MCF 10A (cell line): Measurements from ENCODE around the gene CSF2. TPM values are rescaled to one million over a fixed set of nuclear protein-coding genes. Genes with fewer than 3 reads are reported as not detected.

ENCODE experiments used
- BruUV-seq: library from RNA; stranded (reverse); fragments of 400-500 nt; replicated peaks from 2 replicates; lab custom pipeline; 2021; lab: Mats Ljungman, UMichigan
- CTCF ChIA-PET: fragments of 300-600 bp; sonication (Branson Sonifier 250); formaldehyde crosslinking; extraction: SDS; loops from one replicate; lab custom pipeline; 2021; ENCODE audit warnings: antibody characterized with exemption, inconsistent platforms; lab: Yijun Ruan, JAX
- POLR2A ChIA-PET: fragments of 300-600, 350-650 bp; sonication (Branson Sonifier 250); formaldehyde crosslinking; extraction: SDS; loops from one replicate; lab custom pipeline; 2020; ENCODE audit warnings: antibody characterized with exemption, inconsistent platforms; lab: Yijun Ruan, JAX
- DNase-seq: peaks from one replicate; pipeline ENCODE4 v3.0.0-alpha.2; 2018; ENCODE audit not compliant: unreplicated experiment
- H3K27ac Mint-ChIP-seq: one replicate; pipeline ENCODE4 v1.8.0; 2022; ENCODE audit warnings: mild to moderate bottlenecking, low read depth, mixed read lengths; ENCODE audit not compliant: unreplicated experiment
- H3K27me3 Mint-ChIP-seq: one replicate; pipeline ENCODE4 v1.8.0; 2022; ENCODE audit warnings: mixed read lengths; ENCODE audit not compliant: insufficient read depth, unreplicated experiment
- H3K36me3 Mint-ChIP-seq: one replicate; pipeline ENCODE4 v1.8.0; 2022; ENCODE audit warnings: mild to moderate bottlenecking, moderate library complexity, mixed read lengths; ENCODE audit not compliant: insufficient read depth, unreplicated experiment
- H3K4me1 Mint-ChIP-seq: one replicate; pipeline ENCODE4 v1.8.0; 2022; ENCODE audit warnings: mixed read lengths; ENCODE audit not compliant: insufficient read depth, unreplicated experiment
- H3K4me3 Mint-ChIP-seq: one replicate; pipeline ENCODE4 v1.8.0; 2022; ENCODE audit warnings: mild to moderate bottlenecking, moderate library complexity, mixed read lengths; ENCODE audit not compliant: unreplicated experiment
- H3K9me3 Mint-ChIP-seq: one replicate; pipeline ENCODE4 v1.8.0; 2022; ENCODE audit warnings: mixed read lengths; ENCODE audit not compliant: unreplicated experiment
- intact Hi-C: fragments of 100-400 bp; cut with micrococcal nuclease; formaldehyde crosslinking; loops from 2 replicates; pipeline ENCODE4 v1.14.1; 2022
- total RNA-seq: library from RNA; stranded (reverse); gene quantifications from 2 replicates; pipeline ENCODE4 v1.2.3, GENCODE V29; 2022
- TF ChIP-seq, protein P1 (sequence below): fragments of 200-600 bp; IDR thresholded peaks from one replicate; pipeline ENCODE4 v1.8.0; 2022; ENCODE audit warnings: antibody characterized with exemption, mild to moderate bottlenecking; ENCODE audit not compliant: unreplicated experiment

CSF2 gene
- total RNA-seq, 1 experiment from 2014 or later: not detected

DNA sequence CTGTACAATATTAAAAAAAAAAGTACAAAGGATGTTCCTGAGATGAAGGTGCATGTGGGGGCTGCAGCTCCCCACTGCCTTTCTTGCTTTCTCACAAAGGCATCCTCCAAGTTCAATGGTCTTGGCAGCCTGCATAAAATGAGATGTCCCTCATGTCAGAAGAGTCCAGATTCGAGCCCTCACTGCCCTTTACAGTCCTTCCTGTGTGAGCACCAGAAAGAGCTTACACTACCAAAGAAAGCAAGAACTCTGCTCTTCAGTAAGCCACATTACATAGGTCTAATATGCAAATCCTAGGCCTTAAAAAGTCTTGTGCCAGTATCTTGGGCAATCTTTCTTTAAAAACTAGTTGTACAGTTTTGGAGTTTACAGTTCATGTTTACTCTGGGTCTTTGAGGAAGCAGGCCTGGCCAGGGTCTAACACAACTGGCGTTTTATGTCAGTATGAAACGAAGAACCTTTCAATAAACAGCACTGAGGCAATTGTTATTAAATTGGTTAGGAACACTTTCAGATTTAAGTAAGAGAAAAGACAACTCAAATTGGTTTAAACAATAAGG is 36.0 kb downstream of the CSF2 start:
- H3K27me3 Mint-ChIP-seq: no peaks in the 10 kb centered on the region
- no TSS peak for BruUV-seq
- intact Hi-C loops: no loop called here
- TF ChIP-seq, protein P1, sequence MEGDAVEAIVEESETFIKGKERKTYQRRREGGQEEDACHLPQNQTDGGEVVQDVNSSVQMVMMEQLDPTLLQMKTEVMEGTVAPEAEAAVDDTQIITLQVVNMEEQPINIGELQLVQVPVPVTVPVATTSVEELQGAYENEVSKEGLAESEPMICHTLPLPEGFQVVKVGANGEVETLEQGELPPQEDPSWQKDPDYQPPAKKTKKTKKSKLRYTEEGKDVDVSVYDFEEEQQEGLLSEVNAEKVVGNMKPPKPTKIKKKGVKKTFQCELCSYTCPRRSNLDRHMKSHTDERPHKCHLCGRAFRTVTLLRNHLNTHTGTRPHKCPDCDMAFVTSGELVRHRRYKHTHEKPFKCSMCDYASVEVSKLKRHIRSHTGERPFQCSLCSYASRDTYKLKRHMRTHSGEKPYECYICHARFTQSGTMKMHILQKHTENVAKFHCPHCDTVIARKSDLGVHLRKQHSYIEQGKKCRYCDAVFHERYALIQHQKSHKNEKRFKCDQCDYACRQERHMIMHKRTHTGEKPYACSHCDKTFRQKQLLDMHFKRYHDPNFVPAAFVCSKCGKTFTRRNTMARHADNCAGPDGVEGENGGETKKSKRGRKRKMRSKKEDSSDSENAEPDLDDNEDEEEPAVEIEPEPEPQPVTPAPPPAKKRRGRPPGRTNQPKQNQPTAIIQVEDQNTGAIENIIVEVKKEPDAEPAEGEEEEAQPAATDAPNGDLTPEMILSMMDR: no peak
- peaks cover 5% of the 10 kb centered on the region for H3K9me3 Mint-ChIP-seq
- no peaks in the 10 kb centered on the region for H3K36me3 Mint-ChIP-seq
- ChIA-PET POLR2A (no interaction called here), CTCF (interaction anchor here (0.6 to 1.8 kb wide), 4 partner anchors 16 to 260 kb away, joined by 3 to 6 read pairs (median 3); no protein-coding TSS in a partner anchor)
- H3K27ac Mint-ChIP-seq: no peak overlapping the region
- H3K4me3 Mint-ChIP-seq: no peak overlapping the region
- H3K4me1 Mint-ChIP-seq: peaks cover 3% of the 10 kb centered on the region
- DNase-seq: no peak

DNA sequence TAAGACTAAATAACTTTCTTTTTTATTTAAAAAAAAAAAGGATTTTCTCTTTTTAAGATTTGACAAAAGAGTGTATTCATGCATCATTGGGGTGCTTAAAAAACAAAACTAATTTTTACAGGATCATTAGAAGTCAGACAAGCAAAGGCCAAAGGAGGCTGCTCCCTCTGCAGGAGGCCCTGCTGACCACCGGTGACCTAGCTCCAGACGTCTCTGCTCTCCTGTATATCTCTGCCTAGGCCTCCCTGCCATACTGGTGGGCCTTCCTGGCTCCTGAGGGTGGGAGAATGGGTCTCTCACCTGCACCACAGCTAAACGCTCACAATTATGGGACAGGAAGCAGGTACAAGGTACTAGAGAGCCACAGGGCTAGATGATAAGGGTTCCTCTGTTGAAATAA is 36.6 kb downstream of the CSF2 start:
- peaks cover 5% of the 10 kb centered on the region for H3K9me3 Mint-ChIP-seq
- intact Hi-C loops: no loop called here
- CTCF ChIA-PET: interaction anchor here (0.7 to 1.8 kb wide), 5 partner anchors 15 to 416 kb away, joined by 3 to 6 read pairs (median 3); no protein-coding TSS in a partner anchor
- H3K4me1 Mint-ChIP-seq: no peaks in the 10 kb centered on the region
- no peaks in the 10 kb centered on the region for H3K27me3 Mint-ChIP-seq
- H3K27ac Mint-ChIP-seq: no peak overlapping the region
- TF ChIP-seq, protein P1: no peak
- no peaks in the 10 kb centered on the region for H3K36me3 Mint-ChIP-seq
- BruUV-seq: no TSS peak
- POLR2A ChIA-PET: no interaction called here
- no peak for DNase-seq
- no peak overlapping the region for H3K4me3 Mint-ChIP-seq

DNA sequence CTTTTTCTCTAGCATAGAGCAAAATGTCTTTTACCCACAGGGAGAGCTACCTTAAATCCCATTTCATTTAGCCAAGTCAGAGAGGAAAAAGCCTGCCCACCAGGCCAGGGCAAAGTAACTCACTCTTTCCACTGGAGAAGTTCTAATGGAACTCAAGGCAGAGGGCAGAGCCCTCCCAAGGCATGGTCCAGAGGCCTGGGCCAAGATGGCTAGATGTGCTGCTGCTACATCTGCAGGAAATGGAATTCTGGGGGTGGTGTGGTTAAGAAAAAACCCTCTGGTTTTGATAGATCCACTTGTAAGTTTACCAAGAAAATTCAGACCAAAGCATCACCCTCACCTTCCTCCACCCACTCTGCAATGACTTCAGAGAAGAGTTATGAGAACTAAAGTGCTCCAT is 37.3 kb downstream of the CSF2 start:
- CTCF ChIA-PET: interaction anchor here (0.6 to 1.8 kb wide), 5 partner anchors 18 to 415 kb away, joined by 3 to 6 read pairs (median 3); no protein-coding TSS in a partner anchor
- intact Hi-C loops: no loop called here
- POLR2A ChIA-PET: no interaction called here
- H3K4me3 Mint-ChIP-seq: no peak overlapping the region
- H3K27me3 Mint-ChIP-seq: no peaks in the 10 kb centered on the region
- TF ChIP-seq, protein P1: no peak
- no peaks in the 10 kb centered on the region for H3K4me1 Mint-ChIP-seq
- no peak for DNase-seq
- H3K27ac Mint-ChIP-seq: no peak overlapping the region
- peaks cover 5% of the 10 kb centered on the region for H3K9me3 Mint-ChIP-seq
- no TSS peak for BruUV-seq
- no peaks in the 10 kb centered on the region for H3K36me3 Mint-ChIP-seq

DNA sequence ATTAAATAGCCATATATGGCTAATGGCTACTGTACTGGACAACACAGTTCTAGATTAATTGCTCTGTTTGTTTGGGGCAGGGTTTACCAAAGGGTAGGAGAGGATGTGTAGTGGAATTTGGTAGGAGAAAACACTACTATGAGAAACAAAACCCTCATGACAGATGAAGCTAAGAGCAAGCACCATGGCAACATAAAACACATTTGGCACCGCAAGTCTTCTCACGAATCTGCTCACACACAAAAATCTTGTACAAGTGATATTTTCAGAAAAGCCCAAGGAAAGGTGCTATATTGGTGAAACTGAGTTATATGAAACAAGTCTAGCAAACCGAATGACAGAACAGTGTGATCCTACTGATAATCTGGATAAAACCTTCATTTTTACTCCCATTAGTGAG is 38.5 kb downstream of the CSF2 start:
- Mint-ChIP-seq H3K36me3 (no peaks in the 10 kb centered on the region), H3K9me3 (peaks cover 5% of the 10 kb centered on the region), H3K27me3 (no peaks in the 10 kb centered on the region), H3K4me3 (no peak overlapping the region), H3K4me1 (no peaks in the 10 kb centered on the region), H3K27ac (no peak overlapping the region)
- DNase-seq: no peak
- TF ChIP-seq, protein P1: no peak
- ChIA-PET POLR2A (no interaction called here), CTCF (no interaction called here)
- intact Hi-C loops: no loop called here
- no TSS peak for BruUV-seq
